ENCODE measurements around the gene UBXN7. TPM values are rescaled to one million over a fixed set of nuclear protein-coding genes. Genes with fewer than 3 reads are reported as not detected.

The UBXN7 gene
- total and polyA plus RNA-seq, 9 of the 15 experiments (the other 6 are each of a cell fraction or from before 2014, with no cell fraction given), result 3.5 to 44.6 (median 13.4) TPM

DNA sequence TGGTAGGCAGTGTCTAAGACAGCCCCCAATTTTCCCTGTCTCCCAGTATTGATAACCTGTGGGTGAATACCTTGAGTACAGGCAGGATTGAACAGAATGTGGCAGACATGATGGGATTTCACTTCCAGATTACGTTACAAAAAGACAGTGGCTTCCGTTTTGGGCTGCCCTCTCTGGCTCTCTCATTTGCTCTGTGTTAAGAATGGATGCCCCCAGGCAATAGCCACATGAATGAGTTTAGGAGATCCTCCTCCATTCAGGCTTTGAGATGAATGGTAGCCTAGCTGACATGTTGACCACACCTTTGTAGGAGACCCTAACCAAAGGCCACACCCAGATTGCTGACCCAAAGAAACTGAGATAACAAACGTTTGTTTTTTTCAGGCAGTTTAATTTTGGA lies 34.3 kb downstream of the UBXN7 start (continued):
- TF ChIP-seq CHD7 (IDR thresholded peaks at IDR 0.05; ENCODE audit: low read depth, low read length) (no peak), ZNF23 (CRISPR knock-in tag; IDR thresholded peaks at IDR 0.05) (no peak), HIVEP1 (CRISPR knock-in tag; IDR thresholded peaks at IDR 0.05) (no peak), PTRF (tag; IDR thresholded peaks at IDR 0.05) (no peak)

Data from K562 (cell line).